Stomach (tissue), 9 donors: ENCODE measurements around the gene L1CAM. TPM values are rescaled to one million over a fixed set of nuclear protein-coding genes. Genes with fewer than 3 reads are reported as not detected.
A peak's percentile ranks its signal among the peaks of the same experiment; 100 is the strongest.

Source experiments
- DNase-seq, 2 donors: peaks; one replicate each; pipeline versions ENCODE4 v3.0.0 to v3.0.0-alpha.2; 2013 to 2019
- H3K27ac ChIP-seq, 5 donors: fragments of 200-600 bp in 4 of 5; sonication (generic) in 4 of 5; one replicate each; pipeline ENCODE4 v1.5.1; 2013 to 2019; ENCODE audit warnings: mild to moderate bottlenecking in 1 of 5, moderate library complexity in 1 of 5
- H3K27me3 ChIP-seq, 3 donors: fragments of 200-600 bp; sonication (generic); one replicate each; pipeline ENCODE4 v1.5.1; 2017 to 2019; ENCODE audit warnings: mixed run types in 1 of 3
- H3K36me3 ChIP-seq, 4 donors: fragments of 200-600 bp; sonication (generic); 1 replicate in 3 of 4; 2 replicates in 1 of 4; pipeline ENCODE4 v1.5.1; 2016 to 2019
- H3K4me1 ChIP-seq, 4 donors: fragments of 200-600 bp; sonication (generic); one replicate each; pipeline ENCODE4 v1.5.1; 2016 to 2019
- H3K4me3 ChIP-seq, 4 donors: fragments of 200-600 bp; sonication (generic) in 3 of 4; one replicate each; pipeline ENCODE4 v1.5.1; 2016 to 2019; ENCODE audit warnings: mild to moderate bottlenecking in 1 of 4
- H3K9me3 ChIP-seq, 4 donors: fragments of 200-600 bp; sonication (generic); one replicate each; pipeline ENCODE4 v1.5.1; 2016 to 2019
- EP300 ChIP-seq: sonication (generic); formaldehyde crosslinking; IDR thresholded peaks from one replicate; pipeline ENCODE4 v1.6.1; 2017; ENCODE audit warnings: antibody characterized with exemption
- POLR2A ChIP-seq, 4 donors: fragments of 450-650 bp; IDR thresholded peaks; one replicate each; pipeline ENCODE4 v1.6.1; 2016; ENCODE audit warnings: antibody characterized with exemption in 4 of 4, control low read depth in 2 of 4, mild to moderate bottlenecking in 1 of 4, moderate library complexity in 1 of 4
- POLR2AphosphoS5 ChIP-seq, 3 donors: sonication (generic); formaldehyde crosslinking; IDR thresholded peaks; one replicate each; pipeline ENCODE4 v1.6.1; 2016; ENCODE audit warnings: antibody characterized with exemption in 3 of 3
- WGBS, 5 donors: extraction: QIAGEN DNeasy Blood & Tissue Kit in 3 of 5; methylation state at CpG; one replicate each; pipeline versions ENCODE4 v1.1.5 to v1.1.7; 2013 to 2018; 5-methylcytosine and 5-hydroxymethylcytosine counted together
- intact Hi-C: fragments of 100-400 bp; cut with DNase I; formaldehyde crosslinking; loops from one replicate; pipeline ENCODE4 v1.15.1; 2023; ENCODE audit warnings: low total_unique reads
- polyA plus RNA-seq, 3 donors: library from polyadenylated mRNA; stranded (reverse); fragments of 200-250 nt; gene quantifications; one replicate each; pipeline ENCODE4 v1.2.3, GENCODE V29; 2013
- total RNA-seq, 5 donors: library from RNA; depleted of rRNA; stranded (reverse); fragments of >200 nt; gene quantifications; one replicate each; pipeline versions ENCODE4 v1.1.0 to v1.2.3, GENCODE V29; 2014 to 2016
- TF ChIP-seq, protein P1 (sequence below), 7 experiments: fragments of 450-650 bp in 4 of 7; fragments of 200-600 bp in 3 of 7; sonication (generic) in 3 of 7; IDR thresholded peaks; one replicate each; pipeline ENCODE4 v1.5.1; 2016 to 2019; ENCODE audit warnings: antibody characterized with exemption in 7 of 7, control low read depth in 2 of 7, mild to moderate bottlenecking in 1 of 7
- donor health status: healthy with polysubstance abuse.
- donor health status: Bipolar disorder and iron deficiency.
- donor health status: healthy.

L1CAM gene
- total and polyA plus RNA-seq, 8 donors: under 0.01 to 19.1 (median 2.7) TPM

DNA sequence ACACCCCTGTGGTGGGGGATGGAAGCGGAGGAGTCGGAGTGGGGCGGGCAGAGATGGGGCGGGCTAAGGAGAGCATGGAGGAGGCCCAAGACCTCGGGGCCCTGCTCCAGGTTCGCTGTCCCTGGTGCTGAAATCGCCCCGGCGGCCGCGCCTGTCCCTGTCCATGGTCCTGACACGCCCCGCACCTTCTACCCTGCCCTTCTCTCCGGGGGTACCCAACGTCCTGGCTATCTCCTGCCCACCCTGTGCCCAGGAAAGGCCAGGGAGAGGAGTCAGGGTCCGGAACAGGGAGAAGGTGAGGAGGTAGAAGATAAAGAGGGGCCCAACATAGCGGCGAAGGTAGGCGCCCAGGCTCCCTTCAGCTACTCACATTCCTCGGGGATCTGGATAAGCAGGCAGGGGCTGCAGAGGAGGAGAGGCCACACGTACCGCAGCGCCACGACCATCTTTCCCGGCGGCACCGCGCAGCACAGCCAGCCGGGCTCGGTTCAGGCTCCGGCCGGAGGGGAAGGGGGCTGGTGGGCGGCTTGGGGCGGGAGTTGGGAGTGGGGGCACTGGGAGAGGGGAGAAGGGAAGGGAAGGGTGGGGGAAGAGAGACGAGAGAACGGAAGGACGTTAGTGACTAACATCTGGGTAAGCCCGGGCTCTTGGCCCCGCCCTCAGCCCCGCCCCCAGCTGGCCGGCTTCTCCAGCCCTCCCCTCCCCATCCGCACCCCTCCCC, 10.4 kb downstream of the L1CAM start:
- Histone ChIP-seq H3K9me3 (no peaks in the 10 kb centered on the region), H3K4me1 (no peaks in the 10 kb centered on the region), H3K36me3 (no peaks in the 10 kb centered on the region), H3K4me3 (no peak overlapping the region), H3K27ac (no peak overlapping the region), H3K27me3 (peaks cover 5 to 76% (median 52%) of the 10 kb centered on the region in 3 donors)
- DNase-seq: peak; percentile 60 to 80
- peak in 1 of 3 donors; percentile 34 for TF ChIP-seq POLR2AphosphoS5 (IDR thresholded peaks at IDR 0.05)
- no peak for TF ChIP-seq EP300
- intact Hi-C loops: no loop called here
- WGBS, 5 donors: 2 to 19% (median 6%) methylated on average over 24 to 40 of the region's 42 CpGs

DNA sequence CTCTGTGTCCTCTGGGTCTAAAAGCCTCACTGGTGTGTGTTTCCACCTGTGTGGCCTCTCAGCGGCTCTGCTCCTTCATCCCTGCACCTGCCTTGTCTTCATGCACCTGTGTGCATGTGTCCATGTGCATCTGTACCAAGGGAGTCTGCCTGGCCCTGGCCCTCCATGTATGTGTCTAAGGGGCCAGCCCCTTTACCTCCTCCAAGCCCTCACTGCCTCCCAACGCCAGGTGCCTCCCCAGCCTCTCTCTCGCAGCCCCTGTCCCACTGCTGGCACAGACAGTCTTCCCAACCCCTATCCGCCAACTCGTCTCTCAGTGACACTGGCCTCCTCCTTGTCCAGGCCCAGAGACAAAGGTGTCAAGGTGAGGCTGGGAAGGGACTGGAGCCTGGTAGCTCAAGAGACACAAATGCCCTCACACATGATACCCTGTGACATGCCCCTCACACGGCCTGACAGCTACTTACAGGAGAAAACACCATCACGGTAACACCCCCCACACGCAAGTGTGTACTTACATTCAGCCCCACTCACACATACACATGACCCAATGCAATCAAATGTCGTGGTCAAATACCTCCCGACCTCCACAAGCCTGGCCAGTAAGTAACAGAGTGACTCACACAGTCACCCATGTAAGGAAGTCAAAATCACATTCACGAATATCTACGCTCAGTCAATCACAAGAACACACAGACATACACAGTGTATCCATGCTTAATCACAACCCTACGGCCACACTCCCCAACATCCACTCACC, 11.4 kb downstream of the L1CAM start:
- Histone ChIP-seq H3K36me3 (no peaks in the 10 kb centered on the region), H3K27me3 (peaks cover 0 to 71% (median 45%) of the 10 kb centered on the region in 3 donors), H3K4me1 (no peaks in the 10 kb centered on the region), H3K27ac (no peak overlapping the region), H3K4me3 (no peak overlapping the region), H3K9me3 (no peaks in the 10 kb centered on the region)
- TF ChIP-seq POLR2A (IDR thresholded peaks at IDR 0.05) (no peak), POLR2AphosphoS5 (IDR thresholded peaks at IDR 0.05) (no peak), EP300 (no peak)
- TF ChIP-seq, protein P1, sequence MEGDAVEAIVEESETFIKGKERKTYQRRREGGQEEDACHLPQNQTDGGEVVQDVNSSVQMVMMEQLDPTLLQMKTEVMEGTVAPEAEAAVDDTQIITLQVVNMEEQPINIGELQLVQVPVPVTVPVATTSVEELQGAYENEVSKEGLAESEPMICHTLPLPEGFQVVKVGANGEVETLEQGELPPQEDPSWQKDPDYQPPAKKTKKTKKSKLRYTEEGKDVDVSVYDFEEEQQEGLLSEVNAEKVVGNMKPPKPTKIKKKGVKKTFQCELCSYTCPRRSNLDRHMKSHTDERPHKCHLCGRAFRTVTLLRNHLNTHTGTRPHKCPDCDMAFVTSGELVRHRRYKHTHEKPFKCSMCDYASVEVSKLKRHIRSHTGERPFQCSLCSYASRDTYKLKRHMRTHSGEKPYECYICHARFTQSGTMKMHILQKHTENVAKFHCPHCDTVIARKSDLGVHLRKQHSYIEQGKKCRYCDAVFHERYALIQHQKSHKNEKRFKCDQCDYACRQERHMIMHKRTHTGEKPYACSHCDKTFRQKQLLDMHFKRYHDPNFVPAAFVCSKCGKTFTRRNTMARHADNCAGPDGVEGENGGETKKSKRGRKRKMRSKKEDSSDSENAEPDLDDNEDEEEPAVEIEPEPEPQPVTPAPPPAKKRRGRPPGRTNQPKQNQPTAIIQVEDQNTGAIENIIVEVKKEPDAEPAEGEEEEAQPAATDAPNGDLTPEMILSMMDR (IDR thresholded peaks at IDR 0.05): no peak
- intact Hi-C loops: no loop called here
- 71 to 84% (median 82%) methylated on average over 12 to 13 of the region's 13 CpGs for WGBS, 5 donors
- DNase-seq: no peak

DNA sequence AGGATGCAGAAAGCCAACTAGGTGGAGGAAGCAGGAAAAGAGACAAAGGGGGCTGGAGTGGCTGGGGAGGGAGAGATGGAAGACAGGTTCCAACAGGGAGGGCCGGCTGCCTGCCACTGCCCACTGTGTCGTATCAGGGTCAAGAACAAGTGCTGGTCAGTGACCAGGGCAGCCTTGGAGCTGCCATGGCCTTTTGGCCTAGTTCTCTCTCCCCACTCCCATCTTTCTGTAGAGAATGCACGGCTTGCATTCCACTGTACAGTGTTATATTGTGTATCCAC, 11.9 kb downstream of the L1CAM start:
- intact Hi-C loops: no loop called here
- H3K27ac ChIP-seq: no peak overlapping the region
- H3K4me1 ChIP-seq: no peaks in the 10 kb centered on the region
- no peak overlapping the region for H3K4me3 ChIP-seq
- peaks cover 0 to 66% (median 40%) of the 10 kb centered on the region in 3 donors for H3K27me3 ChIP-seq
- WGBS, 5 donors: 33 to 62% (median 48%) methylated on average over 3 of the region's 3 CpGs
- no peak for TF ChIP-seq EP300
- no peak for TF ChIP-seq POLR2A (IDR thresholded peaks at IDR 0.05)
- no peak for TF ChIP-seq POLR2AphosphoS5 (IDR thresholded peaks at IDR 0.05)
- TF ChIP-seq, protein P1 (IDR thresholded peaks at IDR 0.05): no peak
- DNase-seq: no peak
- H3K36me3 ChIP-seq: no peaks in the 10 kb centered on the region
- H3K9me3 ChIP-seq: no peaks in the 10 kb centered on the region

DNA sequence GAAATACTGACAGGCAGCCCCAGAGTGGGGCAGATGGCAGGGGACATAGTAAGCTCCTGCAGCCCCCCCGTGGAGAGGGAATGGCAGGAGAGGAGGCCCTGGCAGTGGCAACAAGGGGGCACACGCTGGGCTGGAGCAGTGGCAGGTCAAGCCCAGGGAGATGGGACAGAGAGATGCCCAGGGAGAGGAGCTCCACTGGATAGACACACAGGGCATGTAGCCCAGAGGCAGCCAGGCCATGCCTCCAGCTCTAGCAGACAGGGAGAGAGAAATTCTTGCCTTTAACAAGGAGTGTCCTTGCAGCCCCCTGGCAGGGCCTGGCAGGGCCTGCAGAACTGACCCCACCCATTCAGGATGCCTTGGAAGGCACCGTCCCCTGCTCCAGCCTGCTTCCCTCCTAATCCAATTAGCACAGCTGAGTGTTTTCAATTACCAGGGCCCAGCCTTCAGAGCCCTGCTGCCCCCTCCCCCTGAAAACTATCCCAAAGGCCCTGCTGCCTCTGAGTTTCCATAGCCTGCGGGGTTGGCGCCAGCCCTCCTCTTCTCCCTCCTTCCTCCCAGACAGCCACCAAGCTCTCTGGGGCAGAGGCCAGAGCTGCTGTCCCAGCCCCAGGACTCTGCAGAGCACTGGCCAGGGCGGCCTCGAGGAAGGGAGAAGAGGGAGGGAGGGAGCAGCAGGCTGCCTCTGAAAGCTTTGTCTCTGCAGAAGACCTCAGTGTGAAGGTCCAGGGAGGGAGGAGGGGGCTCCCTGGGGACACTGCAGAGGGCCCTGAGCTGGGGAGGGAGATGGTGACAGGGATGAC, 12.5 kb downstream of the L1CAM start:
- Histone ChIP-seq H3K4me3 (no peak overlapping the region), H3K4me1 (no peaks in the 10 kb centered on the region), H3K9me3 (no peaks in the 10 kb centered on the region), H3K27me3 (peaks cover 0 to 60% (median 35%) of the 10 kb centered on the region in 3 donors), H3K27ac (no peak overlapping the region), H3K36me3 (no peaks in the 10 kb centered on the region)
- WGBS, 5 donors: 21 to 30% (median 25%) methylated on average over 5 to 7 of the region's 7 CpGs
- peak in 1 of 2 donors; percentile 48 for DNase-seq
- TF ChIP-seq EP300 (no peak), POLR2AphosphoS5 (IDR thresholded peaks at IDR 0.05) (no peak), POLR2A (IDR thresholded peaks at IDR 0.05) (no peak)
- TF ChIP-seq, protein P1 (IDR thresholded peaks at IDR 0.05): no peak
- intact Hi-C loops: no loop called here
